ENCODE data around the gene TXNDC11.

DNA sequence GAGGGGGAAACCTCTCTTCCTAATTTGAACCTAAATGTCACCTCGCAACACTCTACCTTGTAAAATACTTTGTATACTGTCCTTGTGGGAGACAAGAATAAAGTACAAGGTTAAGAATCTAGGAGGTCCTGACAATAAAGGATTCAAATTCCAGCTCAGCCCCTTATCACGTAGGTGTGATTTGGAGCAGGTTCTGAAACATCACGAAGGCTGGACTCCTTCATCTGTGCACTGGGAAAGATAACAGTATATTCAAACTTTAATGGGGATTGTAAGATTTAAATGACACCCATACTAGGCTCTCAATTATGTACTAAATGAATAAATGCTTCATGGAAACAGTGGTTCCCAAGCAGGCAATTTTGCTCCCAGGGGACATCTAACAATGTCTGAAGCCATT lies 2.1 kb downstream of the TXNDC11 start:
- no peak for TF ChIP-seq CTCF (IDR thresholded peaks at IDR 0.05)
- TF ChIP-seq POLR2A (IDR thresholded peaks at IDR 0.05): no peak
